Umbilical cord (tissue), 2 donors: ENCODE data around the gene MS4A14. TPM values are rescaled to one million over a fixed set of nuclear protein-coding genes. Genes with fewer than 3 reads are reported as not detected.
"Not testable (repeated sequence)": the region's sequence is repeated elsewhere in the genome, so short reads cannot be mapped to it uniquely, and the experiment has no call there.

Experiments used
- DNase-seq: peaks from one replicate; pipeline ENCODE4 v3.0.0-alpha.2; 2015; ENCODE audit warnings: low spot score
- total RNA-seq: library from RNA; depleted of rRNA; stranded (reverse); fragments of >200 nt; gene quantifications from one replicate; pipeline ENCODE4 v1.2.3, GENCODE V29; 2014; ENCODE audit warnings: low replicate concordance; ENCODE audit not compliant: insufficient read depth

Gene MS4A14
- total RNA-seq, 1 donor from 2014 or later = 2.4 TPM

DNA sequence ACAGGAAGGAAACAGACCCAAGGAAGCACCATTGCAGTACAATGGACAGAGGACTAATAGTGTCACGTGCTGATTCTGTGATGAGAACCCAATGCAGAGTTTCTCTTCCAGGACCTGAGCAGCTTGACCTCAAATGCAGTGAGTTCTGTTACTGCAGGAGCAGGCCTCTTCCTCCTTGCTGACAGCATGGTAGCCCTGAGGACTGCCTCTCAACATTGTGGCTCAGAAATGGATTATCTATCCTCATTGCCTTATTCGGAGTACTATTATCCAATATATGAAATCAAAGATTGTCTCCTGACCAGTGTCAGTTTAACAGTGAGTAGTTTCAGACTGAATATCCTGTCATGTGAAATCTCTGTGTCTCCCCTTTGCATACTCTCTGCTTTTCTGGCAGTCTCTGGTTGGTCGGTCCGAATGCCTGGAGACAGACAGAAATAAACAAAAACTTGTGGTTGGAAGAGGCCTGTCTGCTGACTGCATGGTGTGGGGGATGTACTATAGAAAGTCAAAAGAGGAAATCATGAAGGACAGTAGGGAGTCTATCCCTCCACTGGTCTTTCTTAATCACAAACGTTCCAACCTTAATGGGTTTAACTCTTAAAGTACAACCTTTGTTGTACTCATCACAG is 6.9 kb upstream of the MS4A14 start:
- peak; percentile 22 for DNase-seq

DNA sequence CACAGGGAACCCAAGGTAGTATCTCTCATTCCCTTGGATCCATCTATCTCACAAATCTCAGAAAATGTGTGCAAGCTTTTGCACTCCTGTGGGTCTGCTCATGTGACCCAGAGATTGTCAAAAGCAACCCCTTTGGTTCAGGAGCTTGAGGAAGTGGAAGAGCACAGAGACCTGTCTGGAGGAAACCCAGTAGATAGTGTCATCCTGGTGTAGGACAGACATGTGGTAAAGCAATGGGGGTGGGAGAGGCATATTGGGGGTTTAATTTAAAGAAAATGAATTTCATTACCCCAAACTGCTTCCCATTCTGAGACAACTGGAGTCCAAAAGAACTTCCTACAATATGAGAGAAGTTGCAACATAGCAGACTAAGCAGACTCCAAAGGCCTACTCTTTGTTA is 5.8 kb upstream of the MS4A14 start:
- no peak for DNase-seq

DNA sequence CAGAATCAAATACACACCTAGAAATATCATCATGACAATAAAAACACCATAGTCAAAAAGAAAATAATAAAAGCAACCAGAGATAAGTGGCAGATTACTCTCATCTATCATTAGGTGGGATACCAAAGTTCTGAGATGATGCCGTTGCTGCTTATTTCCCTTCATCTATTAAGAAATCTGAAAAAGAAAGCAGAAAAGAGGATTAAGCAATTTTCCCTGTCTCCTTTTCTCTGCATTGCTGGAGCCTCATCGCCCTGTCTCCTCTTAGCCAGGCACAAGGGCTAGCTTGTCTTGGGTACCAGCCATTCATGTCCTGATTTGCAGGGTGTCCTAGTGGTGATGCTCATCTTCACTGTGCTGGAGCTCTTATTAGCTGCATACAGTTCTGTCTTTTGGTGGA is 3.9 kb upstream of the MS4A14 start:
- DNase-seq = no peak

DNA sequence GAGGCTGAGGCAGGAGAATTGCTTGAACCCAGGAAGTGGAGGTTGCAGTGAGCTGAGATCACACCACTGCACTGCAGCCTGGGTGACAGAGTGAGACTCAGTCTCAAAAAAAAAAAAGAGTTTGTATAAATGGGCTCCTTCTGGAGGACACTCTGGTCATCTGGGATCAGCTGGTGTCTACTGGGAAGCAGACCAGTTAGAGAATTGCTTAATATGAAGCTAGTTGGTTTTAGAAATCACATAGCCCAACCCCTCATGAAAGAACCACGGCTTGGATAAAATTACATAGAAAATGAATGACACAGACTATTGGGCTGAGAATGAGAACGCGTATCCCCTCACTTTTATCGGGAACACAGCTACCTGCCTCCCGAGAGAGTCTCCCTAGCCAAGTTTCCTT is 3.2 kb upstream of the MS4A14 start:
- no peak for DNase-seq

DNA sequence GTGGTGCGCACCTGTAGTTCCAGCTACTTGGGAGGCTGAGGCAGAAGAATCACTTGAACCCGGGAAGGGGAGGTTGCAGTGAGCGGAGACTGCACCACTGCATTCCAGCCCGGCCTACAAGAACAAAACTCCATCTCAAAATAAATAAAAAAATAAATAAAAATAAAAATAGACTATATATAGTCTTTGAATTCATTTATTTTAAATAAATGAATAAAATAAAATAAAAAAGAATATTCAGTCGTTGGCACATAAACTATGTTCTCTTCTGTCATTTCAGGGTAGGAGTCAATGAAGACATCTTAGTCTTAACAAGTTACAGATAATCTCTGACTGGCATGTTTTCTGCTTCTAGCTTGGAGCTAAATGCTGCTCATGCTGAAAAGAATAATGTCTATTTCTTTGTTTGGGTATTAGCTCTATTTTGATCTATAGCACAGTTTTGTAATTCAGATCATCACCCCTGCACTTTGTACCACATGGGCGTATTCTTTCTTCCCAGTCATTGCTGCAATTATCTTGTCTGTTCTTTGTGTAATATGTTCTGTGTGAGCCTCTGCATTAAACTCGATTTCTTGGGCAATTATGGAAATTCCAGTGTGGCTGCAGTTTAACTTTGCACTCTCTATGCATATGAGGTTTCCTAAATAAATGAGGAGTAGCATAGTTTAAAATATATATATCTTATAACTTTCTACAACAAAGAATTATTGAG is 1.4 kb upstream of the MS4A14 start:
- DNase-seq = no peak

DNA sequence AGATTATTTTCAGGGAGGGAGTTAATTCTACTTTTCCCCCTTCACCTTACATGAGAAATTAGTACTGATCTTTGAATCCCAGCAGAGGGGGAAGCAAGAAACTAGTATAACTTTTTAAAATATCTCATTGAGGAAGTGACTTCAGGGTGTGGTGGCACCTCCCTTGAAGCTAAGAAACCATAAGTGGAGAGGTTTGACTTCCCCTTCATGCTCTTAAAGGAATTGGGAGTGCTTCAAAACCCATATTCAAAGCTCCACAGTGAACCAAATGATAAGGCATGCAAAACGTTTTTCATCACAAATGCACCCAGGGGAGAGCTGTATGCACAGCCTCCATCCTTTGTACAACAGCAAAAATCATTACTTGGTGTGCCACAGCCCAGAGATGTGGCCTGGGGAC is 540 bp downstream of the MS4A14 start:
- peak; percentile 5 for DNase-seq

DNA sequence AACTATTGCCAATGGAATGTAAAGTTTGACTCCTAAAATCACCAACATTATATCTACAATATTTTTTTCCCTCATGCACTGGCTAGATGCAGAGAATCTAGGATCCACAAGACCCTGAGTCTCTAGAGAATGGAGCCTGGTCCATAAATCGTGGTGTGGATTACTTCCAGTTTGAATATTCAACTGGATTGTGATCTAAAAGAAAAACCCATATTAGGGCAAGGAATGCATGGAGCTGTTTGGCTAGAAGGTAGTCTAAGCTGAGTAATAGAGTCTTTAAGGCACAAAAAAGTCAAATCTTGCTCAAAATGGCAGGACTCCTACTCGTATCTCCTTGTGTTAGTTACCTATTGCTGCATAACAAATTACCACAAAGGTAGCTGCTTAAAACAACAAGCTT is 23.8 kb downstream of the MS4A14 start:
- no peak for DNase-seq

DNA sequence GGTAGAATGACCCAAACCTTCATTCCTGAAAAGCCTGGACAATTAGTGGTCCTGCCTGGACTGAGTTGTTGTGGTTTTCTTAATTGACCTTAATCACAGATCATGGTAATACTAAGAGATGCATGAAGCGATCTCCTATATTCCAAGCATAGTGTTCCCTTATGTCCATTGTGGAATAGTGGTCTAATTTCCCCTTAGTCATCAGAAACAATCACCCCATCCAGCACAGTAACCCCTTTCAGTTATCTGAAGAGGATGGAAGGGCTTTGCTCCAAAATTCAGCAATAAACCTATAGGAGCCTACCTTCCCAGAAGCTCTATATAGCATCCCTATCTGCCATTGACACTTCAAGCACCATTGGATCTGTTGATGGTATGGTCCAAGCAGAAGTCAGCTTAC is 26.4 kb downstream of the MS4A14 start:
- DNase-seq = no peak

DNA sequence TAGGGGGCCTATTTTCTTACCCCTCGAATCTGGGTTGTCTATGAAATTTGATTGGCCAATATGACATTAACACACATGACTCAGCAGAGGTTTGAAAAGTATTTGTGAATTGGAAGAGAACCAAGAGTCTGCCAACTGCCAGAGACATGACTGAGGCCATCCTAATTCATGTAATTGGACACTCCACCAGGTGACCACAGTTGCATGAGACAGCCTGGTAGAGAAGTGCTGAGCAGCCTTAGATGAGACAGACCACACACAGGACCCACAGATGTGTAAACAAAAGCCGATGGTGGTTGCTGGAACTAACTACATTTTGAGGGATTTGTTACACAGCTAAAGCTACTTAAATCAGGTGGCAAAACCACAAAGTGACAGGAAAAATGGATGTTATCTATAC is 32.3 kb downstream of the MS4A14 start:
- no peak for DNase-seq

DNA sequence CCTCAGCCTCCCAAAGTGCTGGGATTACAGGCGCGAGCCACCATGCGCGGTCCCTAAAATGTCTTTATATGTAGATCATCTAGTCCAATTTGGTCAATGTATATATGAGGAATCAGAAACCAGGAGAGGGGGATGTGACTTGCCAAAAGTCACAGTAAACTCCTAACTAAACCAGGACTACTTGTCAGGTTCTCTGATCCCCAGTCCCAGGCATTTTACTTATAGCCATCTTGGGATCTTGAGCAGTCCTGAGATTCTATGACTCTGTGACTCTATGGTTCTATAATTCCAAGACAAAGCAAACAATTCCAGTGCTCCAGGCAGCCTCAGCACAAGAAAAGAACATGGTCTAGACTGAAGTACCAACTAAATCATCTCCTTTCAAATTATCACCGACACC is 33.0 kb downstream of the MS4A14 start, which contains the start of gene MS4A5:
MS4A5 (plus strand) TSS at position 301 of the 400 bp plus-strand sequence. CDS start 103 bp downstream, outside the sequence.
- DNase-seq = no peak

DNA sequence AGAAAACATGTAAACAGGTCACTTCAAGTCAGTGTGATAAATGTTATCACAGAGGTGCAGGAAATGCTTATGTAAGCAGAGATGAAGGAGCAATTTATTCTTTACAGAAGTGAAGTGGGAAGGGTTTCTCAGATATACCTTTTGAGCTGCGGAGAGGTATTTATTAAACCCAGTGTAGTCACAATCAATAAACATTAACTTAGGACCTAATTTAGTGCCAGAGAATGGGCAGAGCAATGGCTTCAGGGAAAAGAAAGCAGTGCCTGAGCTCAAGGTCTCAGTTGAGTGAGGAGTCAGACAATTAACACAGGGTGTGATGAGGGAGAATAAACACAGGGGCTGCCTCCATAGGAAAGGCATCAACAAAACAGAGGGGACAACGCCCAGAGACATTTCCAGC is 35.0 kb downstream of the MS4A14 start:
- DNase-seq = no peak

DNA sequence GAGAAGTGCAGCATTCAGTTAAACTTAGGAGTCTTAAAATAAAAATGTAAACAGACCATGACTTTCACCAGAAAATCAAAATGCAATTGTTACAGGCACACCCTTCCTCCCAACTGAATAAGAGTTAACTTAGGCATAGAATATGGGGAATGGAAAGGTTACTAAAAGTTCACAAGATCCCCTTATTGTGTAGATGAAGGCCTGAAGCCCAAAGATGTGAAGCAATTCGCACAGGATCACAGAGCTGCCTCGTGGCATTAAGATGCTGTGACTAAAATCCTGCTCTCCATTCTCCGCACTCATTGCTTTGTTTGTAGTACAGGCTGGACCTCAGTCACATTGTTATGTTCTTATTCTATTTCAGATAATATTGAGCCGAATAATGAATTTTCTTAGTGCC is 37.1 kb downstream of the MS4A14 start:
- DNase-seq = no peak

DNA sequence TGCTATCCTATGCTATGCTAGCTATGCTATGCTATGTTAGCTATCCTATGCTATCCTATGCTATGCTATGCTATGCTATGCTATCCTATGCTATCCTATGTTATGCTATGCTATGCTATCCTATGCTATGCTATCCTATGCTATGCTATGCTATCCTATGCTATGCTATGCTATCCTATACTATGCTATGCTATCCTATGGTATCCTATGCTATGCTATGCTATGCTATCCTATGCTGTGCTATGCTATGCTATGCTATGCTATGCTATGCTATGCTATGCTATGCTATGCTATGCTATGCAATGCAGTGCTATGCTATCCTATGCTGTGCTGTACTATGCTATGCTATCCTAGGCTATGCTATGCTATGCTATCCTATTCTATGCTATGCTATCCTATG is 50.8 kb downstream of the MS4A14 start:
- DNase-seq = no peak

DNA sequence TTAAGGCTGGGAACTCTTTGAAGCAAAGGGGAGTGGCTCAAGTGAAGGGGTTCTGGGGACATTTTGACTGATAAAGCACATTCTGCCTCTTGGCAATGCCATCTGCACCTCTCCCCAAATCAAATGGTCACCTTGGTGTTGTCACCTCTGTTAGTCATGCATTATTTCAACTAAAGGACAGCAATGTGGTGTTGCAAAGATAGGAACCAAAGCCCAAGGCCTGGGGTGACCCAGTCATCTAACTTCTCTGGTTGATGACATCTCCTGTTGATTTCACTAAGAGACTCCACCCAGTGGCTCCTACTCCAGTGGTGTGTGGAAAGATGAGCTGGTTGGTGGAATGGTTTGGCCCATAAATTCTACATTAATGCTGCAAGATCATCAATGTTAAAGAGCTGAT is 51.6 kb downstream of the MS4A14 start:
- no peak for DNase-seq

DNA sequence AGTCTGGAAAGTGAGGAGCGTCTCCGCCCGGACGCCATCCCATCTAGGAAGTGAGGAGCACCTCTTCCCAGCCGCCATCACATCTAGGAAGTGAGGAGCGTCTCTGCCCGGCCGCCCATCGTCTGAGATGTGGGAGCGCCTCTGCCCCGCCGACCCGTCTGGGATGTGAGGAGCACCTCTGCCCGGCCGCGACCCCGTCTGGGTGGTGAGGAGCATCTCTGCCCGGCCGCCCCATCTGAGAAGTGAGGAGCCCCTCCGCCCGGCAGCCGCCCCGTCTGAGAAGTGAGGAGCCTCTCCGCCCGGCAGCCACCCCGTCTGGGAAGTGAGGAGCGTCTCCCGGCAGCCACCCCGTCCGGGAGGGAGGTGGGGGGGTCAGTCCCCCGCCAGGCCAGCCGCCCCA is 54.9 kb downstream of the MS4A14 start:
- DNase-seq = not testable (repeated sequence)

DNA sequence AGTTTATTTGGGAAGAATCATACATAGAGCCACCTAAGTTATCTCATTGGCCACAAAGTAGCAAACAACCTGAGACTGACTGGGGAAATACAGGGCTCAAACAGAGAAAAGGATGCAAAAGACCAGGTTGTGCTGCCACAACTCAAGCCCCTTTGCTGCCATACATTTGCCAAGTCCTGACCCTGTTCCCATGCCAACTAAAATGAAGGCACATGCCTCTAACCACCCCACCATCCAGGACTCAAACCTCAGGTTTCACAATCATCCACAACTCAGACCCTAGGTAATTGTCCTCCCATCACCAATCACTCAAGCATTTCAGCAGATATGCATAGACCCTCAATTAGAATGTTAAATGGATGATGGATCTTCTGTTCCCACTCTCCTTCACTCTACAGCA is 58.0 kb downstream of the MS4A14 start:
- no peak for DNase-seq

DNA sequence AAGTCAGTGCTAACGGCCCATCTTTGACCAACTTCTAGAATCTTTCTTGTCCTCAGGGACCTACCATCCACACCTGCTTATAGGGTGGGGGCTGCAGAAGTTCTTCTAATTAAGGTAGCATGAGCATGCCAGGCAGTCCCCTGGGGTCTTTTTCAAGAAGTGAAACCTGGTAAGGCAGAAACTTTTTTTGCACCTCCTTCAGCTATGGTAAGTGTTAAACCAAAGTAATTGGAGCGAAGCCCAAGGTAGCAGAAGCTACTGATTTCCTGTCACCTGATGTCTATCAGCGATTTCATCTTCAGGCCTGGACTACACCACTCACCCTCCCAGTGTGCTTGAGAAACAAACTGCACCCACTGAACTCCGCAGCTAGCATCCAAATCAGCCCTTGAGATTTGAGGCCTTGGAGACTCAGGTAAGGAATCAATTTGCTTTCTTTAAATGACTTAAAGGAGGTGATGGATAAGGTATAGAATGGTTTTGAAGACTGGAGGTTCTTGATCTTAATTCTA is 59.3 kb downstream of the MS4A14 start, which contains the start of gene MS4A1:
MS4A1 (plus strand) TSS at position 317 of the 512 bp plus-strand sequence. CDS start 6,528 bp downstream, outside the sequence.
- DNase-seq = no peak

DNA sequence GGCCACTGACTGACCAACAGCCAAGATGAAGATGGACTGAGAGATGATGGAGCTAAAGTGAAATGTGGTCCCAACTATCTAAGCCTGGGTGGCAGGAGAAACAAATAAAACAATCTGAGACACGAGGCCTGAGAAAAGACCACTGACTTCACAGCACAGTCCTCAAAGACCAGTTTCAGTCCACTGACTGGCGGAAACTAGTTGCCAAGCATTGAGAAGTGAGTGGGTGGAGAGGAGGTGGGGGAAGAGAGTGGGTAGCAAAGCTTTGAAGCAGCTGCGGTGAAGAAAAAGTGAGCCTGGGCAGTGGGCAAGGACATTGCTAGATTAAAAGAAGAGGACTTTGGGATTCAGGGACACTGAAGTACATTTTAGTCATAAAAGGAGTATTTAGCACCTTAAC is 61.3 kb downstream of the MS4A14 start:
- DNase-seq = no peak

DNA sequence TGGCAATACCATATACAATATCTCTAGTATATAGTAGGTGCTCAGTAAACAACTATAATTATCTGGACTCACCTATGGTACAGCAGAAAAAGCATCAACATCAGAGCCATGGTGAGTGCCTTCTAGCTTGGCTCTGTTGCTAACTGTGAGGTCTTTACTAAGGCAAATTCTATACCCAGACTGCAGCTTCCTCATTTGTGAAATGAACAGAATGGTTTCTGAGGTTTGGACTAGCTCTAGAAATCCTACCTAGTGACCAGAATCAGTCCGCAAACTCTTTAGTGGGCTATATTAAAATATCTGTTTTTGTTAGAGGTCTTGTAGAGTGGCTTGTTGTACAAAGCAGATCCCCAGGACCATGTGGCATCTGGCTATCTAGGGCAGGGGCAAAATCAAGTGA is 63.1 kb downstream of the MS4A14 start:
- no peak for DNase-seq
